Measurements from ENCODE around the gene HABP2. TPM values are rescaled to one million over a fixed set of nuclear protein-coding genes. Genes with fewer than 3 reads are reported as not detected.

Gene HABP2
- total RNA-seq, 2 donors from 2014 or later = not detected

- H3K27ac ChIP-seq = peak overlapping the region in 1 of 2 donors; percentile 25
- H3K4me1 ChIP-seq = peaks cover 0 to 23% of the 10 kb centered on the region in 2 donors
- no peaks in the 10 kb centered on the region for H3K9me3 ChIP-seq
- no peak for TF ChIP-seq CTCF (IDR thresholded peaks at IDR 0.05)
- peaks cover 74% of the 10 kb centered on the region for H3K36me3 ChIP-seq
- no peaks in the 10 kb centered on the region for H3K27me3 ChIP-seq
- H3K4me3 ChIP-seq = no peak overlapping the region
- DNase-seq (ENCODE audit: low spot score) = no peak
Measured at GRCh38 chr10:113631684-113632367, 79.0 kb downstream of the HABP2 start.

Other genes starting within 250 kb of the HABP2 start
- 100 to 1,000 TPM; 229 to 610 TPM for gene NRAP, start 111.0 kb downstream of the HABP2 start, total RNA-seq
- 1 to 10 TPM; 7.2 to 9.5 TPM for gene CASP7, start 126.9 kb downstream of the HABP2 start, total RNA-seq
- gene PLEKHS1, start 198.6 kb downstream of the HABP2 start, total RNA-seq = not detected

All from right atrium auricular region (tissue), 2 donors.